ENCODE data around the gene AQP12B. TPM values are rescaled to one million over a fixed set of nuclear protein-coding genes. Genes with fewer than 3 reads are reported as not detected.

The AQP12B gene
- total and polyA plus RNA-seq, 2 donors from 2014 or later: not detected

- intact Hi-C loops (cut with DNase I): no loop called here
- TF ChIP-seq CTCF (IDR thresholded peaks at IDR 0.05; ENCODE audit: borderline replicate concordance, extremely low read depth, insufficient read depth): no peak
- H3K27me3 ChIP-seq (ENCODE audit: control insufficient read depth, insufficient read depth, low read length): no peaks in the 10 kb centered on the region
- no peak overlapping the region for H3K27ac ChIP-seq (ENCODE audit: low read depth in 2 of 2, low read length in 2 of 2)
- H3K36me3 ChIP-seq (ENCODE audit: control insufficient read depth in 2 of 3, insufficient read depth in 3 of 3, low read length in 3 of 3): no peaks in the 10 kb centered on the region
- no peaks in the 10 kb centered on the region for H3K4me1 ChIP-seq (ENCODE audit: control insufficient read depth in 2 of 3, insufficient read depth in 2 of 3, low read depth in 1 of 3, low read length in 3 of 3)
- FAIRE-seq (no peak), DNase-seq (no peak)
- no peak overlapping the region for H3K4me3 ChIP-seq (ENCODE audit: low read length in 3 of 3)
- H3K9ac ChIP-seq (ENCODE audit: low read length in 3 of 3): no peak overlapping the region
- no peaks in the 10 kb centered on the region for H3K9me3 ChIP-seq (ENCODE audit: control insufficient read depth in 2 of 3, insufficient read depth in 1 of 3, low read length in 3 of 3)
These were observed 36.3 kb upstream of the AQP12B start for GRCh38 chr2:240718896-240719490.

GRCh38 chr2:240717681-240718581 is 35.2 kb upstream of the AQP12B start:
- TF ChIP-seq CTCF (IDR thresholded peaks at IDR 0.05; ENCODE audit: borderline replicate concordance, extremely low read depth, insufficient read depth): no peak
- Histone ChIP-seq H3K36me3 (ENCODE audit: control insufficient read depth in 2 of 3, insufficient read depth in 3 of 3, low read length in 3 of 3) (no peaks in the 10 kb centered on the region), H3K9me3 (ENCODE audit: control insufficient read depth in 2 of 3, insufficient read depth in 1 of 3, low read length in 3 of 3) (no peaks in the 10 kb centered on the region), H3K4me1 (ENCODE audit: control insufficient read depth in 2 of 3, insufficient read depth in 2 of 3, low read depth in 1 of 3, low read length in 3 of 3) (no peaks in the 10 kb centered on the region), H3K27ac (ENCODE audit: low read depth in 2 of 2, low read length in 2 of 2) (no peak overlapping the region), H3K9ac (ENCODE audit: low read length in 3 of 3) (no peak overlapping the region), H3K4me3 (ENCODE audit: low read length in 3 of 3) (no peak overlapping the region), H3K27me3 (ENCODE audit: control insufficient read depth, insufficient read depth, low read length) (no peaks in the 10 kb centered on the region)
- intact Hi-C loops (cut with DNase I): no loop called here
- FAIRE-seq (no peak), DNase-seq (peak in 1 of 5 donors; percentile 58)

- Histone ChIP-seq H3K27ac (ENCODE audit: low read depth in 2 of 2, low read length in 2 of 2) (no peak overlapping the region), H3K36me3 (ENCODE audit: control insufficient read depth in 2 of 3, insufficient read depth in 3 of 3, low read length in 3 of 3) (no peaks in the 10 kb centered on the region), H3K27me3 (ENCODE audit: control insufficient read depth, insufficient read depth, low read length) (no peaks in the 10 kb centered on the region), H3K9ac (ENCODE audit: low read length in 3 of 3) (no peak overlapping the region), H3K4me1 (ENCODE audit: control insufficient read depth in 2 of 3, insufficient read depth in 2 of 3, low read depth in 1 of 3, low read length in 3 of 3) (no peaks in the 10 kb centered on the region), H3K4me3 (ENCODE audit: low read length in 3 of 3) (no peak overlapping the region), H3K9me3 (ENCODE audit: control insufficient read depth in 2 of 3, insufficient read depth in 1 of 3, low read length in 3 of 3) (no peaks in the 10 kb centered on the region)
- intact Hi-C loops (cut with DNase I): no loop called here
- FAIRE-seq: no peak
- TF ChIP-seq CTCF (IDR thresholded peaks at IDR 0.05; ENCODE audit: borderline replicate concordance, extremely low read depth, insufficient read depth): no peak
- DNase-seq: peak in 1 of 5 donors; percentile 70
These were observed 34.5 kb upstream of the AQP12B start for GRCh38 chr2:240717181-240717641.
